ENCODE measurements around the gene ZCCHC3.
"Not testable (repeated sequence)": the region's sequence is repeated elsewhere in the genome, so short reads cannot be mapped to it uniquely, and the experiment has no call there.

ZCCHC3 gene

GRCh38 chr20:328027-328974, 30.9 kb downstream of the ZCCHC3 start:
- Histone ChIP-seq H3K27me3 (ENCODE audit: insufficient read depth, low read length) (no peaks in the 10 kb centered on the region), H2AFZ (ENCODE audit: low read length, unreplicated experiment) (no peak overlapping the region), H3K79me2 (ENCODE audit: control insufficient read depth, insufficient read depth, low read length, unreplicated experiment) (peaks cover 15% of the 10 kb centered on the region), H3K36me3 (ENCODE audit: insufficient read depth, low read length) (no peaks in the 10 kb centered on the region), H3K4me1 (ENCODE audit: control insufficient read depth, insufficient read depth, low read length, unreplicated experiment) (peaks cover 27% of the 10 kb centered on the region), H3K27ac (ENCODE audit: low read depth, low read length) (peak overlapping the region; percentile 46; the same call in 1 of the 2 replicates), H3K4me3 (ENCODE audit: low read depth, low read length) (peak overlapping the region; percentile 88)

GRCh38 chr20:328975-329695, 31.8 kb downstream of the ZCCHC3 start:
- peaks cover 23% of the 10 kb centered on the region for H3K4me1 ChIP-seq (ENCODE audit: control insufficient read depth, insufficient read depth, low read length, unreplicated experiment)
- peaks cover 15% of the 10 kb centered on the region for H3K79me2 ChIP-seq (ENCODE audit: control insufficient read depth, insufficient read depth, low read length, unreplicated experiment)
- H3K36me3 ChIP-seq (ENCODE audit: insufficient read depth, low read length): no peaks in the 10 kb centered on the region
- no peak overlapping the region for H3K27ac ChIP-seq (ENCODE audit: low read depth, low read length)
- no peaks in the 10 kb centered on the region for H3K27me3 ChIP-seq (ENCODE audit: insufficient read depth, low read length)
- no peak overlapping the region for H2AFZ ChIP-seq (ENCODE audit: low read length, unreplicated experiment)
- H3K4me3 ChIP-seq (ENCODE audit: low read depth, low read length): no peak overlapping the region

- no peak overlapping the region for H2AFZ ChIP-seq (ENCODE audit: low read length, unreplicated experiment)
- H3K79me2 ChIP-seq (ENCODE audit: control insufficient read depth, insufficient read depth, low read length, unreplicated experiment): peaks cover 15% of the 10 kb centered on the region
- no peak overlapping the region for H3K4me3 ChIP-seq (ENCODE audit: low read depth, low read length)
- H3K27me3 ChIP-seq (ENCODE audit: insufficient read depth, low read length): no peaks in the 10 kb centered on the region
- H3K36me3 ChIP-seq (ENCODE audit: insufficient read depth, low read length): no peaks in the 10 kb centered on the region
- H3K4me1 ChIP-seq (ENCODE audit: control insufficient read depth, insufficient read depth, low read length, unreplicated experiment): peaks cover 23% of the 10 kb centered on the region
- no peak overlapping the region for H3K27ac ChIP-seq (ENCODE audit: low read depth, low read length)
These were observed 32.5 kb downstream of the ZCCHC3 start for GRCh38 chr20:329851-330232.

GRCh38 chr20:330233-331149, 33.1 kb downstream of the ZCCHC3 start:
- Histone ChIP-seq H3K4me3 (ENCODE audit: low read depth, low read length) (no peak overlapping the region), H3K27me3 (ENCODE audit: insufficient read depth, low read length) (no peaks in the 10 kb centered on the region), H3K36me3 (ENCODE audit: insufficient read depth, low read length) (no peaks in the 10 kb centered on the region), H2AFZ (ENCODE audit: low read length, unreplicated experiment) (no peak overlapping the region), H3K27ac (ENCODE audit: low read depth, low read length) (peak overlapping the region; percentile 11), H3K4me1 (ENCODE audit: control insufficient read depth, insufficient read depth, low read length, unreplicated experiment) (peaks cover 23% of the 10 kb centered on the region), H3K79me2 (ENCODE audit: control insufficient read depth, insufficient read depth, low read length, unreplicated experiment) (peaks cover 15% of the 10 kb centered on the region)

GRCh38 chr20:334578-334977, 37.2 kb downstream of the ZCCHC3 start:
- Histone ChIP-seq H2AFZ (ENCODE audit: low read length, unreplicated experiment) (no peak overlapping the region), H3K27ac (ENCODE audit: low read depth, low read length) (no peak overlapping the region), H3K4me1 (ENCODE audit: control insufficient read depth, insufficient read depth, low read length, unreplicated experiment) (peaks cover 9% of the 10 kb centered on the region)

GRCh38 chr20:336040-336439, 38.7 kb downstream of the ZCCHC3 start:
- not testable (repeated sequence) for H3K4me3 ChIP-seq (ENCODE audit: low read depth, low read length); H2AFZ ChIP-seq (ENCODE audit: low read length, unreplicated experiment); H3K79me2 ChIP-seq (ENCODE audit: control insufficient read depth, insufficient read depth, low read length, unreplicated experiment); H3K4me1 ChIP-seq (ENCODE audit: control insufficient read depth, insufficient read depth, low read length, unreplicated experiment); H3K27me3 ChIP-seq (ENCODE audit: insufficient read depth, low read length); H3K36me3 ChIP-seq (ENCODE audit: insufficient read depth, low read length); H3K27ac ChIP-seq (ENCODE audit: low read depth, low read length)

More at GRCh38 chr20:334578-334977, 37.2 kb downstream of the ZCCHC3 start:
- Histone ChIP-seq H3K79me2 (ENCODE audit: control insufficient read depth, insufficient read depth, low read length, unreplicated experiment) (no peaks in the 10 kb centered on the region), H3K27me3 (ENCODE audit: insufficient read depth, low read length) (no peaks in the 10 kb centered on the region), H3K4me3 (ENCODE audit: low read depth, low read length) (no peak overlapping the region), H3K36me3 (ENCODE audit: insufficient read depth, low read length) (no peaks in the 10 kb centered on the region)

- no peak overlapping the region for H2AFZ ChIP-seq (ENCODE audit: low read length, unreplicated experiment)
- H3K4me1 ChIP-seq (ENCODE audit: control insufficient read depth, insufficient read depth, low read length, unreplicated experiment): peaks cover 4% of the 10 kb centered on the region
- H3K27me3 ChIP-seq (ENCODE audit: insufficient read depth, low read length): no peaks in the 10 kb centered on the region
- 0 out of 2 replicates have a peak, but pooled peaks cover 3% of the 10 kb centered on the region for H3K36me3 ChIP-seq (ENCODE audit: insufficient read depth, low read length)
- peak overlapping the region; percentile 15; the same call in 1 of the 2 replicates for H3K27ac ChIP-seq (ENCODE audit: low read depth, low read length)
- no peak overlapping the region for H3K4me3 ChIP-seq (ENCODE audit: low read depth, low read length)
- no peaks in the 10 kb centered on the region for H3K79me2 ChIP-seq (ENCODE audit: control insufficient read depth, insufficient read depth, low read length, unreplicated experiment)
These were observed 44.3 kb downstream of the ZCCHC3 start for GRCh38 chr20:341682-342081.

GRCh38 chr20:343107-343506, 45.7 kb downstream of the ZCCHC3 start:
- 0 out of 2 replicates have a peak, but pooled peaks cover 3% of the 10 kb centered on the region for H3K36me3 ChIP-seq (ENCODE audit: insufficient read depth, low read length)
- no peak overlapping the region for H2AFZ ChIP-seq (ENCODE audit: low read length, unreplicated experiment)
- no peak overlapping the region for H3K4me3 ChIP-seq (ENCODE audit: low read depth, low read length)
- no peak overlapping the region for H3K27ac ChIP-seq (ENCODE audit: low read depth, low read length)
- no peaks in the 10 kb centered on the region for H3K79me2 ChIP-seq (ENCODE audit: control insufficient read depth, insufficient read depth, low read length, unreplicated experiment)
- H3K27me3 ChIP-seq (ENCODE audit: insufficient read depth, low read length): no peaks in the 10 kb centered on the region
- H3K4me1 ChIP-seq (ENCODE audit: control insufficient read depth, insufficient read depth, low read length, unreplicated experiment): peaks cover 4% of the 10 kb centered on the region

GRCh38 chr20:346033-346639, 48.8 kb downstream of the ZCCHC3 start:
- H3K27ac ChIP-seq (ENCODE audit: low read depth, low read length): peak overlapping the region; percentile 87
- peaks cover 6% of the 10 kb centered on the region for H3K79me2 ChIP-seq (ENCODE audit: control insufficient read depth, insufficient read depth, low read length, unreplicated experiment)
- H3K36me3 ChIP-seq (ENCODE audit: insufficient read depth, low read length): 0 out of 2 replicates have a peak, but pooled peaks cover 3% of the 10 kb centered on the region
- no peaks in the 10 kb centered on the region for H3K27me3 ChIP-seq (ENCODE audit: insufficient read depth, low read length)
- H3K4me3 ChIP-seq (ENCODE audit: low read depth, low read length): peak overlapping the region; percentile 95
- H3K4me1 ChIP-seq (ENCODE audit: control insufficient read depth, insufficient read depth, low read length, unreplicated experiment): peaks cover 8% of the 10 kb centered on the region
- peak overlapping the region; percentile 93 for H2AFZ ChIP-seq (ENCODE audit: low read length, unreplicated experiment)
